ENCODE measurements around the gene NENF.

DNA sequence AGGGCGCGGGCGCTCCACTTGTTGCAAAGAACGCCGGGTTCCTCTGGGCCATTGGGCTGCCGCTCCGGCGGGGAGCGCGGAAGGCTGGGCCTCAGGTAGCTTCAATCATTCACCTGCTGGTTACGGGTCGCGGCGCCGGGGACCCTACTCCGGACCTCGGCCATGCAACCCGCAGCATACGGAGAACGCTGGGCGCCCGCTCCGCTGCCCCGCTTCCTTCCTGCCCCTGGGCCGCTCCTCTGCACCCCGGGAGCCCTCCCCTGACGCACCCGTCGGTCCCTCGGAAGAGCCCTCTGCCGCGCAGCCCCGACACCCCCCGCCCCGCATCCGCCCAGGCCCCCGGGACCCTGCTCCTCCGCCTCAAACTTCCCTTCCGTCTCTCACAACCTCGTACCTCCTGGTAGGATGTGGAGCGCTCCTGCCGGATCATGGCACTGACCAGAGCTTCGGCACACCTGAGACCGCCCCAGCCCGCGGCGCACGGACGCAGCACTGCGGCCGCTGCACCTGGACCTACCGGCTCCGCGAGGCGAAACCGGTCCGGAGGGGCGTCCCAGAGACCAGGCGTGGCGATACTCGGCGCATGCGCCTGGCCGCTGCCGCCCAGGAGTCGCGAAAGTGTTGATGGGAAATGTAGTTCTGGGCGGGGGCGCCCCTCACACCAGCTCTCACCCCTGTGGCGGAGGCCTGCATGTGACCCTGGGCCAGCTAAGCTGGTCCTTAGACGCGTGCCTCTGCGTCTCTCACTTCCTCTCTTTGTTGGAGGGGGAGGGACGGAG, 18.2 kb upstream of the NENF start, which contains the start of gene PACC1:
- TF ChIP-seq ZNF8 (CRISPR knock-in tag; IDR thresholded peaks at IDR 0.05) (no peak), PPARA (CRISPR knock-in tag; IDR thresholded peaks at IDR 0.05; ENCODE audit: borderline replicate concordance) (no peak), ZFP30 (CRISPR knock-in tag; IDR thresholded peaks at IDR 0.05) (no peak), ZFP3 (CRISPR knock-in tag; IDR thresholded peaks at IDR 0.05) (no peak), ZNF70 (CRISPR knock-in tag; IDR thresholded peaks at IDR 0.05) (no peak), RARB (CRISPR knock-in tag; IDR thresholded peaks at IDR 0.05) (no peak)
- TF ChIP-seq, protein P1, sequence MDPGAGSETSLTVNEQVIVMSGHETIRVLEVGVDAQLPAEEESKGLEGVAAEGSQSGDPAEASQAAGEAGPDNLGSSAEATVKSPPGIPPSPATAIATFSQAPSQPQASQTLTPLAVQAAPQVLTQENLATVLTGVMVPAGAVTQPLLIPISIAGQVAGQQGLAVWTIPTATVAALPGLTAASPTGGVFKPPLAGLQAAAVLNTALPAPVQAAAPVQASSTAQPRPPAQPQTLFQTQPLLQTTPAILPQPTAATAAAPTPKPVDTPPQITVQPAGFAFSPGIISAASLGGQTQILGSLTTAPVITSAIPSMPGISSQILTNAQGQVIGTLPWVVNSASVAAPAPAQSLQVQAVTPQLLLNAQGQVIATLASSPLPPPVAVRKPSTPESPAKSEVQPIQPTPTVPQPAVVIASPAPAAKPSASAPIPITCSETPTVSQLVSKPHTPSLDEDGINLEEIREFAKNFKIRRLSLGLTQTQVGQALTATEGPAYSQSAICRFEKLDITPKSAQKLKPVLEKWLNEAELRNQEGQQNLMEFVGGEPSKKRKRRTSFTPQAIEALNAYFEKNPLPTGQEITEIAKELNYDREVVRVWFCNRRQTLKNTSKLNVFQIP (CRISPR knock-in tag; IDR thresholded peaks at IDR 0.05; ENCODE audit: borderline replicate concordance, low read depth) = no peak
- TF ChIP-seq, protein P2, sequence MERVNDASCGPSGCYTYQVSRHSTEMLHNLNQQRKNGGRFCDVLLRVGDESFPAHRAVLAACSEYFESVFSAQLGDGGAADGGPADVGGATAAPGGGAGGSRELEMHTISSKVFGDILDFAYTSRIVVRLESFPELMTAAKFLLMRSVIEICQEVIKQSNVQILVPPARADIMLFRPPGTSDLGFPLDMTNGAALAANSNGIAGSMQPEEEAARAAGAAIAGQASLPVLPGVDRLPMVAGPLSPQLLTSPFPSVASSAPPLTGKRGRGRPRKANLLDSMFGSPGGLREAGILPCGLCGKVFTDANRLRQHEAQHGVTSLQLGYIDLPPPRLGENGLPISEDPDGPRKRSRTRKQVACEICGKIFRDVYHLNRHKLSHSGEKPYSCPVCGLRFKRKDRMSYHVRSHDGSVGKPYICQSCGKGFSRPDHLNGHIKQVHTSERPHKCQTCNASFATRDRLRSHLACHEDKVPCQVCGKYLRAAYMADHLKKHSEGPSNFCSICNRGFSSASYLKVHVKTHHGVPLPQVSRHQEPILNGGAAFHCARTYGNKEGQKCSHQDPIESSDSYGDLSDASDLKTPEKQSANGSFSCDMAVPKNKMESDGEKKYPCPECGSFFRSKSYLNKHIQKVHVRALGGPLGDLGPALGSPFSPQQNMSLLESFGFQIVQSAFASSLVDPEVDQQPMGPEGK (CRISPR knock-in tag; IDR thresholded peaks at IDR 0.05; ENCODE audit: borderline replicate concordance) = no peak
- TF ChIP-seq, protein P3, sequence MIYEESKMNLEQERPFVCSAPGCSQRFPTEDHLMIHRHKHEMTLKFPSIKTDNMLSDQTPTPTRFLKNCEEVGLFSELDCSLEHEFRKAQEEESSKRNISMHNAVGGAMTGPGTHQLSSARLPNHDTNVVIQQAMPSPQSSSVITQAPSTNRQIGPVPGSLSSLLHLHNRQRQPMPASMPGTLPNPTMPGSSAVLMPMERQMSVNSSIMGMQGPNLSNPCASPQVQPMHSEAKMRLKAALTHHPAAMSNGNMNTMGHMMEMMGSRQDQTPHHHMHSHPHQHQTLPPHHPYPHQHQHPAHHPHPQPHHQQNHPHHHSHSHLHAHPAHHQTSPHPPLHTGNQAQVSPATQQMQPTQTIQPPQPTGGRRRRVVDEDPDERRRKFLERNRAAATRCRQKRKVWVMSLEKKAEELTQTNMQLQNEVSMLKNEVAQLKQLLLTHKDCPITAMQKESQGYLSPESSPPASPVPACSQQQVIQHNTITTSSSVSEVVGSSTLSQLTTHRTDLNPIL (CRISPR knock-in tag; IDR thresholded peaks at IDR 0.05; ENCODE audit: low read depth) = no peak
- TF ChIP-seq, protein P4, sequence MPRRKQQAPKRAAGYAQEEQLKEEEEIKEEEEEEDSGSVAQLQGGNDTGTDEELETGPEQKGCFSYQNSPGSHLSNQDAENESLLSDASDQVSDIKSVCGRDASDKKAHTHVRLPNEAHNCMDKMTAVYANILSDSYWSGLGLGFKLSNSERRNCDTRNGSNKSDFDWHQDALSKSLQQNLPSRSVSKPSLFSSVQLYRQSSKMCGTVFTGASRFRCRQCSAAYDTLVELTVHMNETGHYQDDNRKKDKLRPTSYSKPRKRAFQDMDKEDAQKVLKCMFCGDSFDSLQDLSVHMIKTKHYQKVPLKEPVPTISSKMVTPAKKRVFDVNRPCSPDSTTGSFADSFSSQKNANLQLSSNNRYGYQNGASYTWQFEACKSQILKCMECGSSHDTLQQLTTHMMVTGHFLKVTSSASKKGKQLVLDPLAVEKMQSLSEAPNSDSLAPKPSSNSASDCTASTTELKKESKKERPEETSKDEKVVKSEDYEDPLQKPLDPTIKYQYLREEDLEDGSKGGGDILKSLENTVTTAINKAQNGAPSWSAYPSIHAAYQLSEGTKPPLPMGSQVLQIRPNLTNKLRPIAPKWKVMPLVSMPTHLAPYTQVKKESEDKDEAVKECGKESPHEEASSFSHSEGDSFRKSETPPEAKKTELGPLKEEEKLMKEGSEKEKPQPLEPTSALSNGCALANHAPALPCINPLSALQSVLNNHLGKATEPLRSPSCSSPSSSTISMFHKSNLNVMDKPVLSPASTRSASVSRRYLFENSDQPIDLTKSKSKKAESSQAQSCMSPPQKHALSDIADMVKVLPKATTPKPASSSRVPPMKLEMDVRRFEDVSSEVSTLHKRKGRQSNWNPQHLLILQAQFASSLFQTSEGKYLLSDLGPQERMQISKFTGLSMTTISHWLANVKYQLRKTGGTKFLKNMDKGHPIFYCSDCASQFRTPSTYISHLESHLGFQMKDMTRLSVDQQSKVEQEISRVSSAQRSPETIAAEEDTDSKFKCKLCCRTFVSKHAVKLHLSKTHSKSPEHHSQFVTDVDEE (CRISPR knock-in tag; IDR thresholded peaks at IDR 0.05) = no peak
